AG09309 (cell line): Measurements from ENCODE around the gene SOX6.
"Not testable (repeated sequence)": the region's sequence is repeated elsewhere in the genome, so short reads cannot be mapped to it uniquely, and the experiment has no call there.

Experiments
- DNase-seq: peaks from one replicate; pipeline ENCODE4 v3.0.0-alpha.2; 2010; ENCODE audit warnings: low read depth
- H3K4me3 ChIP-seq: 2 replicates; pipeline ENCODE4 v1.5.1; 2011; ENCODE audit warnings: mild to moderate bottlenecking, low read depth, low read length, moderate library complexity; ENCODE audit not compliant: control insufficient read depth
- TF ChIP-seq, protein P1 (sequence below): IDR thresholded peaks from 2 replicates; pipeline ENCODE4 v1.5.1; 2011; ENCODE audit warnings: mild to moderate bottlenecking, low read depth, low read length, inconsistent platforms; ENCODE audit not compliant: insufficient read depth, control insufficient read depth; ENCODE audit errors: missing control alignments

The SOX6 gene

GRCh38 chr11:16382186-16382585 lies 25.8 kb upstream of the SOX6 start:
- DNase-seq = no peak
- H3K4me3 ChIP-seq = no peak overlapping the region
- TF ChIP-seq, protein P1, sequence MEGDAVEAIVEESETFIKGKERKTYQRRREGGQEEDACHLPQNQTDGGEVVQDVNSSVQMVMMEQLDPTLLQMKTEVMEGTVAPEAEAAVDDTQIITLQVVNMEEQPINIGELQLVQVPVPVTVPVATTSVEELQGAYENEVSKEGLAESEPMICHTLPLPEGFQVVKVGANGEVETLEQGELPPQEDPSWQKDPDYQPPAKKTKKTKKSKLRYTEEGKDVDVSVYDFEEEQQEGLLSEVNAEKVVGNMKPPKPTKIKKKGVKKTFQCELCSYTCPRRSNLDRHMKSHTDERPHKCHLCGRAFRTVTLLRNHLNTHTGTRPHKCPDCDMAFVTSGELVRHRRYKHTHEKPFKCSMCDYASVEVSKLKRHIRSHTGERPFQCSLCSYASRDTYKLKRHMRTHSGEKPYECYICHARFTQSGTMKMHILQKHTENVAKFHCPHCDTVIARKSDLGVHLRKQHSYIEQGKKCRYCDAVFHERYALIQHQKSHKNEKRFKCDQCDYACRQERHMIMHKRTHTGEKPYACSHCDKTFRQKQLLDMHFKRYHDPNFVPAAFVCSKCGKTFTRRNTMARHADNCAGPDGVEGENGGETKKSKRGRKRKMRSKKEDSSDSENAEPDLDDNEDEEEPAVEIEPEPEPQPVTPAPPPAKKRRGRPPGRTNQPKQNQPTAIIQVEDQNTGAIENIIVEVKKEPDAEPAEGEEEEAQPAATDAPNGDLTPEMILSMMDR = no peak

DNA sequence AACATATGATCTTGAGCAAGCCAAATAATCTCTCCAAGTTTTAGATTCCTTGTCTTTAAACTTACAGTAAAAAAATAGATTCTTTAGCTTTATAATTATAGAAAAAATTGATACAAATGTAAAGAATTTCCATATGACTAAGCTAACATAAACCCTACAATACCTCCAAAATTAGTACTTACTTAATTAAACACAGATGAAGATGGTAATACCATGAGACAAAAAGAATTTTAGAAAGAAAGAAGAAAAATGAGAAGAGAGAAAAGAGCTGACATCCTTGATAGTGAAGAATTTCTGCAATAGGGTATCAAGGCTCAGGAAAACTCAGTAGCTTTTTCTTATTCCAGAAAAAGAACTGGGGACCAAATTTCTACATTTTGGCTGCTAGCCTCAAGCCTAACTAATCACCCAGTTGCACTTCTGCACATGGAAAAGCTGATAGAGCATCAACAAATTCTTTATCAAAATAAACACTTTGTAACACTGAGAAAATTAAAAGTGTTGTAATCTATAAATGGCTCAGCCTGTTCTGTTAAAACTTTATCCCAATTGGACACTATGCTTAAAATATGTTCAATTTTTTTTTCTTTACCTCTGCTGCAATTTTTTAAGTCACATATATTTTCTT lies 24.7 kb upstream of the SOX6 start:
- H3K4me3 ChIP-seq = no peak overlapping the region
- DNase-seq = no peak
- TF ChIP-seq, protein P1 = no peak

DNA sequence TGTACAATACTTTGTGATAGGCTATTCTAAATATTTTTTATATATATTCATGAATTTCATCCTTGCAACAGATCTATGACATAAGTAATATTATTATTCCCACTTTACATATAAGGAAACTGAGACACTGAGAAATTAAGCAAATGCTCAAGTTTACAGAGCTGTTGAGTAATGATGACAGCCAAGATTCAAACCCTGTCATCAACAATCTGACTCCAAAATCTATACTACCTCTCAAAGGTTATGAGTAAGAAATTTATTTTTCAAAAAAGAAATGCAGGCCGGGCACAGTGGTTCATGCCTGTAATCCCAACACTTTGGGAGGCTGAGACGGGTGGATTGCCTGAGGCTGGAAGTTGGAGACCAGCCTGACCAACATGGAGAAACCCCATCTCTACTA lies 22.6 kb upstream of the SOX6 start:
- TF ChIP-seq, protein P1 = no peak
- no peak for DNase-seq
- H3K4me3 ChIP-seq = no peak overlapping the region

DNA sequence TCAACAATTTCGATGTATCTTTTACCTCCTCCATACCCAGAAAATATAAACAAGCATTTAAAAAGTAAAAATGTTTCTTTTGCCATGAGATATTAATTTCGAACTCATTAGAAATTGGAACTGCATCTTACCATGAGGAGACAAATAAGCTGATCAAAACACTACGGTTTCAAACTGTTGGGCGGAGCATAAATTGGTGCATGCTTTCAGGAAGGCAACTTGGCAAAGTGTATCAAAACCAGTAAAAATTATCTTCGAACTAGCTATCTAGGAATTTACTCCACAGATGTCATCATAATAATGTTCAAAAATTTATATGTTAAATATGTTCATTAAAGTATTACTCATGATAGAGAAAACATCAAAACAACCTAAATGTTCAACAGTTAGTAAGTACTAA lies 21.4 kb upstream of the SOX6 start:
- TF ChIP-seq, protein P1 = no peak
- DNase-seq = no peak

DNA sequence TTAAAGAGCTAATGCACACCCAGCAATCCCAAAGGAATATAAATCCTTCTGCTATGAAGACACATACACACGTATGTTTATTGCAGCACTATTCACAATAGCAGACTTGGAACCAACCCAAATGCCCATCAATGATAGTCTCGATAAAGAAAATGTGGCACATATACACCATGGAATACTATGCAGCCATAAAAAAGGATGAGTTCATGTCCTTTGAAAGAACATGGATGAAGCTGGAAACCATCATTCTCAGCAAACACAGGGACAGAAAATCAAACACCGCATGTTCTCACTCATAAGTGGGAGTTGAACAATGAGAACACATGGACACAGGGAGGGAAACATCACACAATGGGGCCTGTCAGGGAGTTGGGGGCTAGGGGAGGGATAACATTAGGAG lies 19.3 kb upstream of the SOX6 start:
- DNase-seq, H3K4me3 ChIP-seq: not testable (repeated sequence)

More for the DNA sequence above, 21.4 kb upstream of the SOX6 start:
- H3K4me3 ChIP-seq = no peak overlapping the region

GRCh38 chr11:16373768-16374167 lies 17.4 kb upstream of the SOX6 start:
- H3K4me3 ChIP-seq = no peak overlapping the region
- TF ChIP-seq, protein P1 = no peak
- no peak for DNase-seq

- DNase-seq = no peak
- no peak overlapping the region for H3K4me3 ChIP-seq
- TF ChIP-seq, protein P1 = no peak
Observed at GRCh38 chr11:16372355-16372754, 16.0 kb upstream of the SOX6 start.
